BLaER1 (cell line): ENCODE data around the gene TLX2.

Experiments used
- H3K27ac ChIP-seq: shearing (Covaris generic); formaldehyde crosslinking; 2 replicates; pipeline ENCODE4 v1.8.1; 2022
- H3K27me3 ChIP-seq: shearing (Covaris generic); formaldehyde crosslinking; 2 replicates; pipeline ENCODE4 v1.8.1; 2022
- H3K36me3 ChIP-seq: shearing (Covaris generic); formaldehyde crosslinking; 2 replicates; pipeline ENCODE4 v1.8.1; 2022
- H3K4me1 ChIP-seq: shearing (Covaris generic); formaldehyde crosslinking; 2 replicates; pipeline ENCODE4 v1.8.1; 2022
- H3K4me2 ChIP-seq: shearing (Covaris generic); formaldehyde crosslinking; 2 replicates; pipeline ENCODE4 v1.8.1; 2022
- H3K4me3 ChIP-seq: shearing (Covaris generic); formaldehyde crosslinking; 2 replicates; pipeline ENCODE4 v1.8.1; 2022
- H3K9ac ChIP-seq: shearing (Covaris generic); formaldehyde crosslinking; 2 replicates; pipeline ENCODE4 v1.8.1; 2022
- H3K9me3 ChIP-seq: shearing (Covaris generic); formaldehyde crosslinking; 2 replicates; pipeline ENCODE4 v1.8.1; 2022
- H4K20me1 ChIP-seq: shearing (Covaris generic); formaldehyde crosslinking; 2 replicates; pipeline ENCODE4 v1.8.1; 2022
- Cebpa-rat ChIP-seq: shearing (Covaris generic); IDR thresholded peaks from 2 replicates; pipeline ENCODE4 v1.8.1; 2022

The TLX2 gene

GRCh38 chr2:74531666-74532065, 17.4 kb downstream of the TLX2 start:
- Histone ChIP-seq H3K4me3 (peak overlapping the region; percentile 97), H3K4me2 (peak overlapping the region; percentile 98), H3K9me3 (no peaks in the 10 kb centered on the region), H3K27ac (peak overlapping the region; percentile 1; the same call in 1 of the 2 replicates), H3K27me3 (no peaks in the 10 kb centered on the region), H4K20me1 (peaks cover 32% of the 10 kb centered on the region), H3K4me1 (peaks cover 42% of the 10 kb centered on the region), H3K36me3 (peaks cover 44% of the 10 kb centered on the region), H3K9ac (peak overlapping the region; percentile 94; the same call in 1 of the 2 replicates)
- TF ChIP-seq Cebpa-rat = no peak

- TF ChIP-seq Cebpa-rat = no peak
- Histone ChIP-seq H3K4me1 (peaks cover 39% of the 10 kb centered on the region), H3K9ac (no peak overlapping the region; the same call in 1 of the 2 replicates), H3K4me2 (peak overlapping the region; percentile 98), H3K4me3 (no peak overlapping the region), H3K9me3 (no peaks in the 10 kb centered on the region), H3K27me3 (no peaks in the 10 kb centered on the region), H3K27ac (no peak overlapping the region), H3K36me3 (peaks cover 38% of the 10 kb centered on the region), H4K20me1 (peaks cover 32% of the 10 kb centered on the region)
These were observed 18.0 kb downstream of the TLX2 start for GRCh38 chr2:74532222-74532621.

GRCh38 chr2:74533464-74533863, 19.2 kb downstream of the TLX2 start:
- Histone ChIP-seq H3K27ac (no peak overlapping the region), H3K4me3 (no peak overlapping the region), H4K20me1 (peaks cover 26% of the 10 kb centered on the region), H3K4me1 (peaks cover 27% of the 10 kb centered on the region), H3K9ac (no peak overlapping the region), H3K9me3 (no peaks in the 10 kb centered on the region), H3K36me3 (peaks cover 26% of the 10 kb centered on the region), H3K27me3 (no peaks in the 10 kb centered on the region), H3K4me2 (no peak overlapping the region)
- no peak for TF ChIP-seq Cebpa-rat

GRCh38 chr2:74534411-74534810, 20.2 kb downstream of the TLX2 start:
- no peak overlapping the region for H3K9ac ChIP-seq
- H3K27me3 ChIP-seq = no peaks in the 10 kb centered on the region
- peaks cover 20% of the 10 kb centered on the region; the same call in 1 of the 2 replicates for H4K20me1 ChIP-seq
- peaks cover 29% of the 10 kb centered on the region for H3K4me1 ChIP-seq
- no peak overlapping the region for H3K27ac ChIP-seq
- H3K4me2 ChIP-seq = no peak overlapping the region
- H3K4me3 ChIP-seq = no peak overlapping the region
- H3K9me3 ChIP-seq = no peaks in the 10 kb centered on the region
- peaks cover 26% of the 10 kb centered on the region for H3K36me3 ChIP-seq
- no peak for TF ChIP-seq Cebpa-rat

GRCh38 chr2:74535440-74535965, 21.3 kb downstream of the TLX2 start:
- no peak for TF ChIP-seq Cebpa-rat
- Histone ChIP-seq H3K9ac (no peak overlapping the region), H4K20me1 (peaks cover 20% of the 10 kb centered on the region; the same call in 1 of the 2 replicates), H3K4me3 (no peak overlapping the region), H3K9me3 (no peaks in the 10 kb centered on the region), H3K4me1 (peaks cover 29% of the 10 kb centered on the region), H3K27ac (no peak overlapping the region), H3K27me3 (no peaks in the 10 kb centered on the region), H3K36me3 (peaks cover 26% of the 10 kb centered on the region), H3K4me2 (no peak overlapping the region)

GRCh38 chr2:74536166-74536950, 22.1 kb downstream of the TLX2 start:
- H3K9me3 ChIP-seq = no peaks in the 10 kb centered on the region
- peaks cover 21% of the 10 kb centered on the region for H3K4me1 ChIP-seq
- no peak overlapping the region for H3K9ac ChIP-seq
- peaks cover 14% of the 10 kb centered on the region; the same call in 1 of the 2 replicates for H4K20me1 ChIP-seq
- H3K27ac ChIP-seq = no peak overlapping the region
- H3K4me3 ChIP-seq = no peak overlapping the region
- H3K36me3 ChIP-seq = peaks cover 26% of the 10 kb centered on the region
- H3K27me3 ChIP-seq = no peaks in the 10 kb centered on the region
- no peak for TF ChIP-seq Cebpa-rat
- H3K4me2 ChIP-seq = no peak overlapping the region

GRCh38 chr2:74537140-74537539, 22.9 kb downstream of the TLX2 start:
- H3K4me2 ChIP-seq = no peak overlapping the region
- H3K27ac ChIP-seq = no peak overlapping the region
- no peak for TF ChIP-seq Cebpa-rat
- H3K4me1 ChIP-seq = peaks cover 13% of the 10 kb centered on the region
- no peak overlapping the region for H3K4me3 ChIP-seq
- peaks cover 26% of the 10 kb centered on the region for H3K36me3 ChIP-seq
- peaks cover 6% of the 10 kb centered on the region; the same call in 1 of the 2 replicates for H4K20me1 ChIP-seq
- no peaks in the 10 kb centered on the region for H3K27me3 ChIP-seq
- no peaks in the 10 kb centered on the region for H3K9me3 ChIP-seq
- no peak overlapping the region for H3K9ac ChIP-seq

GRCh38 chr2:74538881-74539339, 24.7 kb downstream of the TLX2 start:
- no peak overlapping the region for H3K9ac ChIP-seq
- no peak overlapping the region for H3K4me3 ChIP-seq
- no peaks in the 10 kb centered on the region for H4K20me1 ChIP-seq
- H3K9me3 ChIP-seq = no peaks in the 10 kb centered on the region
- H3K27me3 ChIP-seq = no peaks in the 10 kb centered on the region
- H3K36me3 ChIP-seq = peaks cover 10% of the 10 kb centered on the region
- TF ChIP-seq Cebpa-rat = 0 out of 2 replicates have a peak, but pooled peaks have one; percentile 36
- peak overlapping the region; percentile 45 for H3K4me2 ChIP-seq
- H3K27ac ChIP-seq = no peak overlapping the region
- H3K4me1 ChIP-seq = peaks cover 7% of the 10 kb centered on the region

- peaks cover 2% of the 10 kb centered on the region; the same call in 1 of the 2 replicates for H3K27me3 ChIP-seq
- no peak overlapping the region for H3K27ac ChIP-seq
- H3K4me1 ChIP-seq = peaks cover 7% of the 10 kb centered on the region
- no peak for TF ChIP-seq Cebpa-rat
- H3K9me3 ChIP-seq = no peaks in the 10 kb centered on the region
- no peaks in the 10 kb centered on the region for H3K36me3 ChIP-seq
- no peak overlapping the region for H3K4me2 ChIP-seq
- no peak overlapping the region for H3K4me3 ChIP-seq
- H3K9ac ChIP-seq = no peak overlapping the region
- no peaks in the 10 kb centered on the region for H4K20me1 ChIP-seq
These were observed 26.0 kb downstream of the TLX2 start for GRCh38 chr2:74540291-74540690.

GRCh38 chr2:74542978-74543377, 28.7 kb downstream of the TLX2 start:
- TF ChIP-seq Cebpa-rat = no peak
- H4K20me1 ChIP-seq = no peaks in the 10 kb centered on the region
- H3K4me2 ChIP-seq = no peak overlapping the region
- peaks cover 29% of the 10 kb centered on the region for H3K27me3 ChIP-seq
- H3K27ac ChIP-seq = no peak overlapping the region
- H3K9me3 ChIP-seq = no peaks in the 10 kb centered on the region
- no peak overlapping the region for H3K9ac ChIP-seq
- no peak overlapping the region for H3K4me3 ChIP-seq
- H3K4me1 ChIP-seq = peaks cover 7% of the 10 kb centered on the region
- H3K36me3 ChIP-seq = no peaks in the 10 kb centered on the region
